GM18861 (cell line): ENCODE data around the gene AMHR2.

Experiments
- ATAC-seq: cut with Tn5 transposase; IDR thresholded peaks from one replicate; pipeline ENCODE4 v1.9.1; 2021; ENCODE audit not compliant: unreplicated experiment

The AMHR2 gene

GRCh38 chr12:53479331-53479730 is 55.7 kb downstream of the AMHR2 start:
- ATAC-seq: no peak

GRCh38 chr12:53480491-53481442 is 57.1 kb downstream of the AMHR2 start:
- no peak for ATAC-seq
